Natural killer cell treated with Interleukin-12 subunit alpha and Interleukin-12 subunit beta and Interleukin-15 and Interleukin-18, amount 100 ng/mL, for 72 hours (primary cell): ENCODE data around the gene GTSE1. TPM values are rescaled to one million over a fixed set of nuclear protein-coding genes. Genes with fewer than 3 reads are reported as not detected.
A peak's percentile ranks its signal among the peaks of the same experiment; 100 is the strongest.
"Not testable (repeated sequence)": the region's sequence is repeated elsewhere in the genome, so short reads cannot be mapped to it uniquely, and the experiment has no call there.

Experiments used
- ATAC-seq, 2 donors: fragments of 150-1000 bp; cut with Tn5 transposase in 1 of 2; sonication (Bioruptor Pico), chemical (Tn5 transposase) in 1 of 2; 2 replicates each; pipeline ENCODE4 v1.10.0; 2021
- DNase-seq: peaks from one replicate; pipeline ENCODE4 v3.0.0; 2022; ENCODE audit warnings: low spot score
- H3K27ac Mint-ChIP-seq, 2 donors: 1 replicate in 1 of 2; 2 replicates in 1 of 2; pipeline ENCODE4 v1.8.0; 2022; ENCODE audit warnings: mixed read lengths in 2 of 2, mild to moderate bottlenecking in 1 of 2, moderate library complexity in 1 of 2
- H3K27me3 Mint-ChIP-seq, 2 donors: 1 replicate in 1 of 2; 2 replicates in 1 of 2; pipeline ENCODE4 v1.8.0; 2022; ENCODE audit warnings: mixed read lengths in 2 of 2
- H3K36me3 Mint-ChIP-seq: one replicate; pipeline ENCODE4 v1.8.0; 2022; ENCODE audit warnings: mixed read lengths
- H3K4me1 Mint-ChIP-seq, 2 donors: 1 replicate in 1 of 2; 2 replicates in 1 of 2; pipeline ENCODE4 v1.8.0; 2022; ENCODE audit warnings: low read depth in 2 of 2, mixed read lengths in 2 of 2, mild to moderate bottlenecking in 1 of 2
- H3K4me3 Mint-ChIP-seq: one replicate; pipeline ENCODE4 v1.8.0; 2022; ENCODE audit warnings: mixed read lengths
- H3K9me3 Mint-ChIP-seq: 2 replicates; pipeline ENCODE4 v1.8.0; 2022; ENCODE audit warnings: mixed read lengths
- total RNA-seq, 2 donors: library from RNA; stranded (reverse); gene quantifications; one replicate each; pipeline ENCODE4 v1.2.3, GENCODE V29; 2022

Gene GTSE1
- total RNA-seq, 2 donors from 2014 or later, result 34.6 to 90.2 TPM

GRCh38 chr22:46264520-46264919 is 32.1 kb upstream of the GTSE1 start:
- H3K36me3 Mint-ChIP-seq, ATAC-seq, H3K27me3 Mint-ChIP-seq, DNase-seq, H3K9me3 Mint-ChIP-seq, H3K27ac Mint-ChIP-seq: not testable (repeated sequence)
- Mint-ChIP-seq H3K4me3 (peak overlapping the region; percentile 70), H3K4me1 (peaks cover 29 to 38% of the 10 kb centered on the region in 2 donors)

- not testable (repeated sequence) for H3K4me3 Mint-ChIP-seq, DNase-seq, H3K36me3 Mint-ChIP-seq, H3K9me3 Mint-ChIP-seq, H3K27ac Mint-ChIP-seq, ATAC-seq, H3K27me3 Mint-ChIP-seq
- H3K4me1 Mint-ChIP-seq, result peaks cover 36 to 45% of the 10 kb centered on the region in 2 donors
These were observed 31.0 kb upstream of the GTSE1 start for GRCh38 chr22:46265627-46266026.

GRCh38 chr22:46267431-46268279 is 29.0 kb upstream of the GTSE1 start, which contains the start of gene TTC38:
Gene TTC38 (plus strand): TSS chr22:46268008. CDS start chr22:46268040, 32 bp downstream.
- no peaks in the 10 kb centered on the region for H3K27me3 Mint-ChIP-seq
- no peaks in the 10 kb centered on the region for H3K36me3 Mint-ChIP-seq
- peak within 1 kb of the TSS; percentile 73 to 92 for H3K27ac Mint-ChIP-seq
- DNase-seq (peak; percentile 81), ATAC-seq (peak; percentile 92 to 96)
- peak within 1 kb of the TSS; percentile 95 for H3K4me3 Mint-ChIP-seq
- no peaks in the 10 kb centered on the region for H3K9me3 Mint-ChIP-seq
- H3K4me1 Mint-ChIP-seq, result peaks cover 30 to 40% of the 10 kb centered on the region in 2 donors

GRCh38 chr22:46269564-46269963 is 27.1 kb upstream of the GTSE1 start:
- Mint-ChIP-seq H3K36me3 (no peaks in the 10 kb centered on the region), H3K4me3 (peak overlapping the region; percentile 95), H3K9me3 (no peaks in the 10 kb centered on the region), H3K4me1 (peaks cover 21 to 30% of the 10 kb centered on the region in 2 donors), H3K27me3 (no peaks in the 10 kb centered on the region), H3K27ac (peak overlapping the region in 1 of 2 donors; percentile 92)
- ATAC-seq, result no peak
- DNase-seq, result no peak

- Mint-ChIP-seq H3K9me3 (no peaks in the 10 kb centered on the region), H3K36me3 (peaks cover 16% of the 10 kb centered on the region), H3K27me3 (no peaks in the 10 kb centered on the region), H3K4me1 (peaks cover 36 to 40% of the 10 kb centered on the region in 2 donors), H3K4me3 (no peak overlapping the region), H3K27ac (no peak overlapping the region)
- DNase-seq, result no peak
- no peak for ATAC-seq
These were observed 24.5 kb upstream of the GTSE1 start for GRCh38 chr22:46272196-46272595.

GRCh38 chr22:46272762-46273431 is 23.8 kb upstream of the GTSE1 start:
- no peaks in the 10 kb centered on the region for H3K27me3 Mint-ChIP-seq
- H3K4me1 Mint-ChIP-seq, result peaks cover 38 to 40% of the 10 kb centered on the region in 2 donors
- ATAC-seq, result peak in 1 of 2 donors; percentile 13
- H3K27ac Mint-ChIP-seq, result no peak overlapping the region
- no peaks in the 10 kb centered on the region for H3K9me3 Mint-ChIP-seq
- H3K36me3 Mint-ChIP-seq, result peaks cover 17% of the 10 kb centered on the region
- no peak for DNase-seq
- H3K4me3 Mint-ChIP-seq, result no peak overlapping the region

- Mint-ChIP-seq H3K9me3 (no peaks in the 10 kb centered on the region), H3K4me3 (no peak overlapping the region), H3K36me3 (peaks cover 22% of the 10 kb centered on the region), H3K4me1 (peaks cover 39 to 42% of the 10 kb centered on the region in 2 donors), H3K27ac (no peak overlapping the region), H3K27me3 (no peaks in the 10 kb centered on the region)
- ATAC-seq (peak in 1 of 2 donors; percentile 35), DNase-seq (no peak)
These were observed 23.1 kb upstream of the GTSE1 start for GRCh38 chr22:46273432-46274148.

- H3K4me3 Mint-ChIP-seq, result no peak overlapping the region
- no peak for ATAC-seq
- H3K9me3 Mint-ChIP-seq, result no peaks in the 10 kb centered on the region
- H3K36me3 Mint-ChIP-seq, result peaks cover 22% of the 10 kb centered on the region
- H3K4me1 Mint-ChIP-seq, result peaks cover 38 to 44% of the 10 kb centered on the region in 2 donors
- H3K27me3 Mint-ChIP-seq, result no peaks in the 10 kb centered on the region
- H3K27ac Mint-ChIP-seq, result no peak overlapping the region
- DNase-seq, result no peak
These were observed 22.3 kb upstream of the GTSE1 start for GRCh38 chr22:46274381-46274780.

- no peaks in the 10 kb centered on the region for H3K9me3 Mint-ChIP-seq
- H3K4me1 Mint-ChIP-seq, result peaks cover 41 to 44% of the 10 kb centered on the region in 2 donors
- H3K4me3 Mint-ChIP-seq, result peak overlapping the region; percentile 55
- DNase-seq, result no peak
- no peaks in the 10 kb centered on the region for H3K27me3 Mint-ChIP-seq
- peaks cover 22% of the 10 kb centered on the region for H3K36me3 Mint-ChIP-seq
- no peak for ATAC-seq
- peak overlapping the region; percentile 37 to 75 for H3K27ac Mint-ChIP-seq
These were observed 21.1 kb upstream of the GTSE1 start for GRCh38 chr22:46275455-46276122.

GRCh38 chr22:46276563-46276962 is 20.1 kb upstream of the GTSE1 start:
- H3K27ac Mint-ChIP-seq, result peak overlapping the region in 1 of 2 donors; percentile 75
- H3K9me3 Mint-ChIP-seq, result no peaks in the 10 kb centered on the region
- peaks cover 22% of the 10 kb centered on the region for H3K36me3 Mint-ChIP-seq
- H3K27me3 Mint-ChIP-seq, result no peaks in the 10 kb centered on the region
- DNase-seq (no peak), ATAC-seq (no peak)
- peak overlapping the region; percentile 56 for H3K4me3 Mint-ChIP-seq
- peaks cover 51 to 54% of the 10 kb centered on the region in 2 donors for H3K4me1 Mint-ChIP-seq

GRCh38 chr22:46278656-46279645 is 17.7 kb upstream of the GTSE1 start:
- Mint-ChIP-seq H3K4me1 (peaks cover 61 to 64% of the 10 kb centered on the region in 2 donors), H3K36me3 (peaks cover 25% of the 10 kb centered on the region), H3K27me3 (no peaks in the 10 kb centered on the region), H3K4me3 (peak overlapping the region; percentile 72), H3K27ac (no peak overlapping the region), H3K9me3 (no peaks in the 10 kb centered on the region)
- peak; percentile 55 for DNase-seq
- no peak for ATAC-seq

- peak; percentile 44 for DNase-seq
- Mint-ChIP-seq H3K4me1 (peaks cover 64 to 68% of the 10 kb centered on the region in 2 donors), H3K27me3 (no peaks in the 10 kb centered on the region), H3K4me3 (peak overlapping the region; percentile 81), H3K27ac (peak overlapping the region; percentile 87 to 99), H3K36me3 (peaks cover 28% of the 10 kb centered on the region), H3K9me3 (no peaks in the 10 kb centered on the region)
- ATAC-seq, result no peak
These were observed 16.4 kb upstream of the GTSE1 start for GRCh38 chr22:46280063-46280817.
